ENCODE measurements around the gene SKIC3. TPM values are rescaled to one million over a fixed set of nuclear protein-coding genes. Genes with fewer than 3 reads are reported as not detected.

Gene SKIC3
- total and polyA plus RNA-seq, 2 of the 13 experiments (the other 11 are each of a cell fraction or from before 2014, with no cell fraction given) = 36.9 to 61.5 TPM

GRCh38 chr5:95554647-95555548 lies at the start of gene SKIC3, which contains the start of gene ARSK (continued):
- TF ChIP-seq, protein P1, sequence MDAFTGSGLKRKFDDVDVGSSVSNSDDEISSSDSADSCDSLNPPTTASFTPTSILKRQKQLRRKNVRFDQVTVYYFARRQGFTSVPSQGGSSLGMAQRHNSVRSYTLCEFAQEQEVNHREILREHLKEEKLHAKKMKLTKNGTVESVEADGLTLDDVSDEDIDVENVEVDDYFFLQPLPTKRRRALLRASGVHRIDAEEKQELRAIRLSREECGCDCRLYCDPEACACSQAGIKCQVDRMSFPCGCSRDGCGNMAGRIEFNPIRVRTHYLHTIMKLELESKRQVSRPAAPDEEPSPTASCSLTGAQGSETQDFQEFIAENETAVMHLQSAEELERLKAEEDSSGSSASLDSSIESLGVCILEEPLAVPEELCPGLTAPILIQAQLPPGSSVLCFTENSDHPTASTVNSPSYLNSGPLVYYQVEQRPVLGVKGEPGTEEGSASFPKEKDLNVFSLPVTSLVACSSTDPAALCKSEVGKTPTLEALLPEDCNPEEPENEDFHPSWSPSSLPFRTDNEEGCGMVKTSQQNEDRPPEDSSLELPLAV (CRISPR knock-in tag; conservative IDR thresholded peaks at IDR 0.05; ENCODE audit: low read depth) = no peak
- TF ChIP-seq RORA (CRISPR knock-in tag; IDR thresholded peaks at IDR 0.05) (no peak), ZBTB39 (CRISPR knock-in tag; IDR thresholded peaks at IDR 0.05) (peak; percentile 50; the same call in 1 of the 2 replicates), ZFP36L1 (CRISPR knock-in tag; IDR thresholded peaks at IDR 0.05) (0 out of 2 replicates have a peak, but pooled peaks have one; percentile 51), ZNF691 (CRISPR knock-in tag; IDR thresholded peaks at IDR 0.05; ENCODE audit: borderline replicate concordance, low read depth) (no peak), KLF6 (CRISPR knock-in tag; IDR thresholded peaks at IDR 0.05) (no peak), KDM4B (CRISPR knock-in tag; IDR thresholded peaks at IDR 0.05) (peak; percentile 87; the same call in 1 of the 2 replicates), CENPBD1 (CRISPR knock-in tag; IDR thresholded peaks at IDR 0.05; ENCODE audit: borderline replicate concordance, low read depth) (no peak), NR2F6 (IDR thresholded peaks at IDR 0.05) (no peak), NR2F6 (CRISPR knock-in tag; IDR thresholded peaks at IDR 0.05) (0 out of 2 replicates have a peak, but pooled peaks have one; percentile 18), KDM5A (IDR thresholded peaks at IDR 0.05; ENCODE audit: borderline replicate concordance, low read length) (peak; percentile 95), NONO (IDR thresholded peaks at IDR 0.05) (no peak), NONO (CRISPR knock-in tag; conservative IDR thresholded peaks at IDR 0.05) (peak; percentile 73; the same call in 1 of the 2 replicates), CTCF (CRISPR knock-in tag; IDR thresholded peaks at IDR 0.05) (peak; percentile 51), HMGA1 (CRISPR knock-in tag; conservative IDR thresholded peaks at IDR 0.05) (no peak), GMEB2 (CRISPR knock-in tag; IDR thresholded peaks at IDR 0.05; ENCODE audit: low read depth) (no peak; the same call in 1 of the 2 replicates)
- TF ChIP-seq, protein P2, sequence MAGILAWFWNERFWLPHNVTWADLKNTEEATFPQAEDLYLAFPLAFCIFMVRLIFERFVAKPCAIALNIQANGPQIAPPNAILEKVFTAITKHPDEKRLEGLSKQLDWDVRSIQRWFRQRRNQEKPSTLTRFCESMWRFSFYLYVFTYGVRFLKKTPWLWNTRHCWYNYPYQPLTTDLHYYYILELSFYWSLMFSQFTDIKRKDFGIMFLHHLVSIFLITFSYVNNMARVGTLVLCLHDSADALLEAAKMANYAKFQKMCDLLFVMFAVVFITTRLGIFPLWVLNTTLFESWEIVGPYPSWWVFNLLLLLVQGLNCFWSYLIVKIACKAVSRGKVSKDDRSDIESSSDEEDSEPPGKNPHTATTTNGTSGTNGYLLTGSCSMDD (CRISPR knock-in tag; IDR thresholded peaks at IDR 0.05) = no peak
- TF ChIP-seq, protein P3, sequence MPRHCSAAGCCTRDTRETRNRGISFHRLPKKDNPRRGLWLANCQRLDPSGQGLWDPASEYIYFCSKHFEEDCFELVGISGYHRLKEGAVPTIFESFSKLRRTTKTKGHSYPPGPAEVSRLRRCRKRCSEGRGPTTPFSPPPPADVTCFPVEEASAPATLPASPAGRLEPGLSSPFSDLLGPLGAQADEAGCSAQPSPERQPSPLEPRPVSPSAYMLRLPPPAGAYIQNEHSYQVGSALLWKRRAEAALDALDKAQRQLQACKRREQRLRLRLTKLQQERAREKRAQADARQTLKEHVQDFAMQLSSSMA (CRISPR knock-in tag; IDR thresholded peaks at IDR 0.05) = no peak
